Peyer's patch (tissue), 4 donors: Measurements from ENCODE around the gene DOCK4. TPM values are rescaled to one million over a fixed set of nuclear protein-coding genes. Genes with fewer than 3 reads are reported as not detected.

ENCODE experiments used
- DNase-seq, 3 donors: peaks; one replicate each; pipeline ENCODE4 v3.0.0-alpha.2; 2017 to 2019
- H3K27ac ChIP-seq, 4 donors: fragments of 200-600 bp; sonication (generic); one replicate each; pipeline ENCODE4 v1.5.1; 2016 to 2019
- H3K27me3 ChIP-seq, 2 donors: fragments of 200-600 bp; sonication (generic); one replicate each; pipeline ENCODE4 v1.5.1; 2019
- H3K36me3 ChIP-seq, 3 donors: fragments of 200-600 bp; sonication (generic); one replicate each; pipeline ENCODE4 v1.5.1; 2016 to 2019
- H3K4me1 ChIP-seq, 4 donors: fragments of 200-600 bp; sonication (generic); one replicate each; pipeline ENCODE4 v1.5.1; 2016 to 2019
- H3K4me3 ChIP-seq, 4 donors: fragments of 200-600 bp; sonication (generic); 1 replicate in 3 of 4; 2 replicates in 1 of 4; pipeline ENCODE4 v1.5.1; 2016 to 2019; ENCODE audit warnings: mild to moderate bottlenecking in 1 of 4
- H3K9me3 ChIP-seq, 4 donors: fragments of 200-600 bp; sonication (generic); one replicate each; pipeline ENCODE4 v1.5.1; 2016 to 2019; ENCODE audit warnings: mild to moderate bottlenecking in 1 of 4
- CTCF ChIP-seq, 6 experiments: fragments of 450-650 bp in 4 of 6; fragments of 200-600 bp in 2 of 6; sonication (generic) in 1 of 6; IDR thresholded peaks; one replicate each; pipeline ENCODE4 v1.5.1; 2017 to 2019; ENCODE audit warnings: antibody characterized with exemption in 6 of 6, mild to moderate bottlenecking in 3 of 6, moderate library complexity in 1 of 6
- POLR2A ChIP-seq, 2 donors: fragments of 450-650 bp; IDR thresholded peaks; one replicate each; pipeline ENCODE4 v1.5.1; 2017; ENCODE audit warnings: antibody characterized with exemption in 2 of 2, mild to moderate bottlenecking in 2 of 2, moderate library complexity in 2 of 2
- total RNA-seq, 4 donors: library from RNA; depleted of rRNA; stranded (reverse); fragments of >200 nt; gene quantifications; one replicate each; pipeline ENCODE4 v1.1.0, GENCODE V29; 2016

Gene DOCK4
- total RNA-seq, 4 donors from 2014 or later: 5.1 to 52.8 (median 15.5) TPM

GRCh38 chr7:111900283-111900682, 305.9 kb downstream of the DOCK4 start:
- H3K27me3 ChIP-seq: no peaks in the 10 kb centered on the region
- H3K4me3 ChIP-seq: no peak overlapping the region
- TF ChIP-seq CTCF (IDR thresholded peaks at IDR 0.05): no peak
- no peak for TF ChIP-seq POLR2A (IDR thresholded peaks at IDR 0.05)
- H3K4me1 ChIP-seq: no peaks in the 10 kb centered on the region
- H3K36me3 ChIP-seq: no peaks in the 10 kb centered on the region
- H3K9me3 ChIP-seq: no peaks in the 10 kb centered on the region
- no peak for DNase-seq
- no peak overlapping the region for H3K27ac ChIP-seq

DNA sequence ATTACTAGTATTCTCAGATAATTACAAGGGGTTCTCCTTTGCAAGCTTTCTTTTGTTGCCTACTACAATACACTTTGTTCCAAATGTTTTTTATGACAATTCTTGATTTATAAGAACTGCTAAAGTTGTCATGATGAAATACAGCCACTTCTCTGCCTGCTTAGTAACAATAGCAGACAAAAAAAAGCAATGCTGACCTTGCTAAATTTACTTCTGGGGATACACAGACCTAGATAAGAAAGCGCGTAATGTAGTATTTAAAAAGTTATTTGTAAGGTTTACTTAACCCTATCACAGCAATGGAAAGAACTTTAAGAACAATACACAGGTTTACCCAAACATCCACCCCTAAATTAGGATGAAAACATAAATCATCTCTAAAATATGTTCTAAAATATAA, 311.1 kb downstream of the DOCK4 start:
- no peak for DNase-seq
- no peaks in the 10 kb centered on the region for H3K9me3 ChIP-seq
- H3K27ac ChIP-seq: no peak overlapping the region
- no peaks in the 10 kb centered on the region for H3K36me3 ChIP-seq
- H3K4me1 ChIP-seq: no peaks in the 10 kb centered on the region
- H3K4me3 ChIP-seq: no peak overlapping the region
- no peaks in the 10 kb centered on the region for H3K27me3 ChIP-seq
- TF ChIP-seq CTCF (IDR thresholded peaks at IDR 0.05) (no peak), POLR2A (IDR thresholded peaks at IDR 0.05) (no peak)

- no peaks in the 10 kb centered on the region for H3K4me1 ChIP-seq
- H3K9me3 ChIP-seq: no peaks in the 10 kb centered on the region
- no peaks in the 10 kb centered on the region for H3K27me3 ChIP-seq
- no peaks in the 10 kb centered on the region for H3K36me3 ChIP-seq
- no peak overlapping the region for H3K27ac ChIP-seq
- TF ChIP-seq POLR2A (IDR thresholded peaks at IDR 0.05): no peak
- TF ChIP-seq CTCF (IDR thresholded peaks at IDR 0.05): no peak
- DNase-seq: no peak
- no peak overlapping the region for H3K4me3 ChIP-seq
Observed at GRCh38 chr7:111894518-111894917, 311.7 kb downstream of the DOCK4 start.

GRCh38 chr7:111893190-111893589, 313.0 kb downstream of the DOCK4 start:
- H3K4me3 ChIP-seq: no peak overlapping the region
- no peaks in the 10 kb centered on the region for H3K36me3 ChIP-seq
- H3K9me3 ChIP-seq: no peaks in the 10 kb centered on the region
- TF ChIP-seq CTCF (IDR thresholded peaks at IDR 0.05) (no peak), POLR2A (IDR thresholded peaks at IDR 0.05) (no peak)
- DNase-seq: no peak
- H3K27me3 ChIP-seq: no peaks in the 10 kb centered on the region
- H3K27ac ChIP-seq: no peak overlapping the region
- no peaks in the 10 kb centered on the region for H3K4me1 ChIP-seq

- Histone ChIP-seq H3K4me1 (no peaks in the 10 kb centered on the region), H3K9me3 (no peaks in the 10 kb centered on the region), H3K27me3 (no peaks in the 10 kb centered on the region), H3K4me3 (no peak overlapping the region), H3K27ac (no peak overlapping the region), H3K36me3 (no peaks in the 10 kb centered on the region)
- DNase-seq: no peak
- TF ChIP-seq CTCF (IDR thresholded peaks at IDR 0.05) (no peak), POLR2A (IDR thresholded peaks at IDR 0.05) (no peak)
Observed at GRCh38 chr7:111892588-111892987, 313.6 kb downstream of the DOCK4 start.

- TF ChIP-seq CTCF (IDR thresholded peaks at IDR 0.05): no peak
- no peak for TF ChIP-seq POLR2A (IDR thresholded peaks at IDR 0.05)
Observed at GRCh38 chr7:111887734-111888133, 318.5 kb downstream of the DOCK4 start.

More at GRCh38 chr7:111887734-111888133, 318.5 kb downstream of the DOCK4 start:
- Histone ChIP-seq H3K4me3 (no peak overlapping the region), H3K36me3 (no peaks in the 10 kb centered on the region), H3K9me3 (no peaks in the 10 kb centered on the region), H3K4me1 (no peaks in the 10 kb centered on the region), H3K27me3 (no peaks in the 10 kb centered on the region), H3K27ac (no peak overlapping the region)
- DNase-seq: no peak
